GM18507 (cell line): ENCODE data around the gene P3H2.
"Not testable (repeated sequence)": the region's sequence is repeated elsewhere in the genome, so short reads cannot be mapped to it uniquely, and the experiment has no call there.

Experiments used
- DNase-seq: peaks from one replicate; pipeline ENCODE4 v3.0.0; 2011; ENCODE audit warnings: low read depth; ENCODE audit not compliant: insufficient read length; ENCODE audit errors: extremely low spot score
- FAIRE-seq: peaks from 2 replicates; lab custom pipeline; 2011; peaks lifted over from hg19 to GRCh38; lab: Jason Lieb, UNC

The P3H2 gene

GRCh38 chr3:190120269-190121060 is at the start of gene P3H2:
Gene P3H2, minus strand, starts transcription at chr3:190120897. Its CDS starts 166 bp downstream, at chr3:190120731.
- DNase-seq = no peak
- FAIRE-seq = no peak

GRCh38 chr3:190169877-190170276 is 49.2 kb upstream of the P3H2 start:
- no peak for DNase-seq
- peak; percentile 48 for FAIRE-seq

GRCh38 chr3:190169243-190169642 is 48.5 kb upstream of the P3H2 start:
- no peak for FAIRE-seq

GRCh38 chr3:190167936-190168680 is 47.4 kb upstream of the P3H2 start:
- no peak for DNase-seq
- no peak for FAIRE-seq

More at GRCh38 chr3:190169243-190169642, 48.5 kb upstream of the P3H2 start:
- no peak for DNase-seq

GRCh38 chr3:190166948-190167347 is 46.3 kb upstream of the P3H2 start:
- FAIRE-seq (no peak), DNase-seq (no peak)

GRCh38 chr3:190165253-190165652 is 44.6 kb upstream of the P3H2 start:
- DNase-seq (no peak), FAIRE-seq (no peak)

GRCh38 chr3:190162013-190162412 is 41.3 kb upstream of the P3H2 start:
- FAIRE-seq, DNase-seq: not testable (repeated sequence)

GRCh38 chr3:190159902-190160435 is 39.3 kb upstream of the P3H2 start:
- DNase-seq (no peak), FAIRE-seq (no peak)

- FAIRE-seq (no peak), DNase-seq (no peak)
These were observed 37.6 kb upstream of the P3H2 start for GRCh38 chr3:190158261-190158660.

GRCh38 chr3:190155752-190156151 is 35.1 kb upstream of the P3H2 start:
- DNase-seq (no peak), FAIRE-seq (no peak)

GRCh38 chr3:190150681-190151080 is 30.0 kb upstream of the P3H2 start:
- FAIRE-seq = no peak
- no peak for DNase-seq

GRCh38 chr3:190149830-190150619 is 29.3 kb upstream of the P3H2 start:
- FAIRE-seq, DNase-seq: not testable (repeated sequence)

GRCh38 chr3:190144793-190145192 is 24.1 kb upstream of the P3H2 start:
- not testable (repeated sequence) for DNase-seq, FAIRE-seq

GRCh38 chr3:190142041-190142440 is 21.3 kb upstream of the P3H2 start:
- DNase-seq (no peak), FAIRE-seq (no peak)

- FAIRE-seq = no peak
- no peak for DNase-seq
These were observed 18.7 kb upstream of the P3H2 start for GRCh38 chr3:190139365-190139764.

- FAIRE-seq (peak; percentile 35), DNase-seq (no peak)
These were observed 11.7 kb upstream of the P3H2 start for GRCh38 chr3:190132371-190132770.

GRCh38 chr3:190131329-190131728 is 10.6 kb upstream of the P3H2 start:
- no peak for DNase-seq
- no peak for FAIRE-seq

- DNase-seq = no peak
- FAIRE-seq = no peak
These were observed 10.0 kb upstream of the P3H2 start for GRCh38 chr3:190130696-190131095.

- no peak for FAIRE-seq
- DNase-seq = no peak
These were observed 9.3 kb upstream of the P3H2 start for GRCh38 chr3:190130037-190130436.

GRCh38 chr3:190127797-190128196 is 7.1 kb upstream of the P3H2 start:
- FAIRE-seq = no peak
- DNase-seq = no peak
